GM21825 (cell line): ENCODE measurements around the gene EMX1.

Experiments used
- ATAC-seq: cut with Tn5 transposase; IDR thresholded peaks from one replicate; pipeline ENCODE4 v1.9.1; 2021; ENCODE audit warnings: mild to moderate bottlenecking, moderate library complexity; ENCODE audit not compliant: unreplicated experiment

Gene EMX1

GRCh38 chr2:72974436-72974754 is 57.1 kb downstream of the EMX1 start:
- ATAC-seq: no peak

GRCh38 chr2:72975017-72975416 is 57.7 kb downstream of the EMX1 start:
- ATAC-seq: no peak

GRCh38 chr2:72979896-72980295 is 62.6 kb downstream of the EMX1 start:
- ATAC-seq: no peak

GRCh38 chr2:72980535-72981217 is 63.4 kb downstream of the EMX1 start:
- ATAC-seq: no peak

GRCh38 chr2:72981536-72981935 is 64.2 kb downstream of the EMX1 start:
- ATAC-seq: no peak

- no peak for ATAC-seq
Measured at GRCh38 chr2:72982219-72982618, 64.9 kb downstream of the EMX1 start.

- no peak for ATAC-seq
Measured at GRCh38 chr2:72982781-72983499, 65.6 kb downstream of the EMX1 start.

- no peak for ATAC-seq
Measured at GRCh38 chr2:72983500-72984161, 66.3 kb downstream of the EMX1 start.

GRCh38 chr2:72984172-72984671 is 66.9 kb downstream of the EMX1 start:
- no peak for ATAC-seq
